DND-41 (cell line): ENCODE measurements around the gene GPR132.

Source experiments
- ATAC-seq: fragments of 200-7000 bp; cut with Tn5 transposase; 3 replicates; pipeline ENCODE4 v1.9.1; 2021; ENCODE audit warnings: low read depth; ENCODE audit not compliant: insufficient read depth
- DNase-seq: peaks from one replicate; pipeline ENCODE4 v3.0.0-alpha.2; 2020
- H2AFZ ChIP-seq: 2 replicates; pipeline ENCODE4 v1.6.0; 2012; ENCODE audit warnings: low read depth, low read length
- H3K27ac ChIP-seq: 2 replicates; pipeline ENCODE4 v1.5.1; 2012; ENCODE audit warnings: low read length, inconsistent platforms
- H3K27me3 ChIP-seq: fragments of 200-600 bp; sonication (generic); 2 replicates; pipeline ENCODE4 v1.6.0; 2012; ENCODE audit warnings: low read length, mild to moderate bottlenecking, inconsistent platforms; ENCODE audit not compliant: insufficient read depth, poor library complexity
- H3K36me3 ChIP-seq: 2 replicates; pipeline ENCODE4 v1.5.1; 2012; ENCODE audit warnings: low read length, inconsistent platforms; ENCODE audit not compliant: insufficient read depth
- H3K4me1 ChIP-seq: 2 replicates; pipeline ENCODE4 v1.5.1; 2012; ENCODE audit warnings: mild to moderate bottlenecking, low read length; ENCODE audit not compliant: insufficient read depth
- H3K4me2 ChIP-seq: 2 replicates; pipeline ENCODE4 v1.6.0; 2012; ENCODE audit warnings: mild to moderate bottlenecking, moderate library complexity, low read length, inconsistent platforms; ENCODE audit not compliant: insufficient read depth
- H3K4me3 ChIP-seq, 2 experiments: fragments of 200-600 bp in 1 of 2; shearing (Covaris generic) in 1 of 2; 2 replicates each; pipeline ENCODE4 v1.5.1; 2012 to 2016; ENCODE audit warnings: inconsistent platforms in 2 of 2, low read length in 2 of 2, mild to moderate bottlenecking in 2 of 2, low read depth in 1 of 2, moderate library complexity in 1 of 2
- H3K79me2 ChIP-seq: 2 replicates; pipeline ENCODE4 v1.6.0; 2012; ENCODE audit warnings: low read length, inconsistent platforms; ENCODE audit not compliant: insufficient read depth
- H3K9ac ChIP-seq: 2 replicates; pipeline ENCODE4 v1.6.0; 2012; ENCODE audit warnings: low read depth, mild to moderate bottlenecking, inconsistent platforms, low read length, moderate library complexity
- H3K9me3 ChIP-seq: 2 replicates; pipeline ENCODE4 v1.5.1; 2012; ENCODE audit warnings: low read length, moderate library complexity, mild to moderate bottlenecking, inconsistent platforms; ENCODE audit not compliant: insufficient read depth, severe bottlenecking
- H4K20me1 ChIP-seq: 2 replicates; pipeline ENCODE4 v1.6.0; 2012; ENCODE audit warnings: low read length; ENCODE audit not compliant: insufficient read depth
- CTCF ChIP-seq: IDR thresholded peaks from 2 replicates; pipeline ENCODE4 v1.5.1; 2012; ENCODE audit warnings: borderline replicate concordance, low read length, moderate library complexity, mild to moderate bottlenecking; ENCODE audit not compliant: poor library complexity, severe bottlenecking; ENCODE audit errors: extremely low read depth
- EZH2 ChIP-seq: IDR thresholded peaks from 3 replicates; pipeline ENCODE4 v1.6.1; 2012; ENCODE audit warnings: borderline replicate concordance, low read depth, mild to moderate bottlenecking, moderate library complexity, low read length, inconsistent platforms; ENCODE audit not compliant: severe bottlenecking

The GPR132 gene

GRCh38 chr14:105067969-105068301 lies 2.7 kb upstream of the GPR132 start:
- H3K4me1 ChIP-seq = 0 out of 2 replicates have a peak, but pooled peaks cover 4% of the 10 kb centered on the region

DNA sequence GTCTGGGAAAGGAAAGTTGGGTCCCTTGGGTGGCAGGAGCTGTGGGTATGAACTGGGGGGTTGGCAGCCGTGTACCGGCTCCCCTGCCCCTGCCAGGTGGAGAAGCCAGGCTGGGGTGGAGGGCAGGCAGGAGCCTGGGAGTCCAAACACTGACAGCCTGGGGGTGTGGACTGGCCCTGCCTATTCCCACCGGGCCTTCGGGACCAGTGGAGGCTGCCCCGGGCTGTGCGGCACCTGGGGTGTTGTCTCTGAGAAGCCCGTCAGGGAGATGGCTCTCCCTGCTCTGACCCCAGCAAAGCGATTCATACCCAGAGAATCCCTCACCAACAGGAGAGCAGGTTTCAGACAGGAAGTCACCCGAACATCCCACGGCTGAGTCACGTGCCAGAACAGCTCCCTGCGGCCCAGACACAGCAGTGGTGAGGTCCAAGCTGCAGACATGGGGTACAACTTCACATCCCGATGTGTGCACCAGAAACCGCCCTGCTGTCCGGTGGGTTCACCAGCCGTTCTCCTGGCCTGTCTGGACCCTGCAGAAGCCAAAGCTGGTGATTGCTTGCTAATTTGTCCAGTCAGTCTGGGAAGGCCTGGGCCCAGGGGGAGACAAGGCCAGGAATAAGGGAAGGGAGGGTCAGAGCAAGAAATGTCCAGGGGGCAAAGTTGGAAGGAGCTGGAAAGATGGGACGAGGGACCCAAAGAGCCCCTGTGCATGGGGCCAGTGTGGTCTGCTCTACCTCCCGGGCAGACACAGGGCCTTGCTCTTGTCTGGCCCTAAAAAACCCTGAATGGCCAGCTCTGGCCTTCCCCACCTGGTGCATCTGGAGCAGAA lies 2.1 kb upstream of the GPR132 start:
- Histone ChIP-seq H3K4me2 (no peak overlapping the region), H3K4me1 (0 out of 2 replicates have a peak, but pooled peaks cover 4% of the 10 kb centered on the region), H3K79me2 (no peaks in the 10 kb centered on the region), H3K36me3 (no peaks in the 10 kb centered on the region), H3K27ac (no peak overlapping the region), H4K20me1 (no peaks in the 10 kb centered on the region; the same call in 1 of the 2 replicates), H3K9ac (no peak overlapping the region), H3K4me3 (no peak overlapping the region), H2AFZ (no peak overlapping the region), H3K27me3 (peaks cover 3% of the 10 kb centered on the region), H3K9me3 (no peaks in the 10 kb centered on the region)
- ATAC-seq = no peak
- TF ChIP-seq CTCF (no peak), EZH2 (no peak)
- DNase-seq = no peak

More at GRCh38 chr14:105067969-105068301, 2.7 kb upstream of the GPR132 start:
- no peak overlapping the region for H2AFZ ChIP-seq
- TF ChIP-seq EZH2 = no peak
- TF ChIP-seq CTCF = no peak
- H3K9ac ChIP-seq = no peak overlapping the region
- ATAC-seq = no peak
- no peak overlapping the region for H3K27ac ChIP-seq
- no peak overlapping the region for H3K4me3 ChIP-seq
- H3K36me3 ChIP-seq = no peaks in the 10 kb centered on the region
- H3K79me2 ChIP-seq = no peaks in the 10 kb centered on the region
- H3K27me3 ChIP-seq = peaks cover 3% of the 10 kb centered on the region
- DNase-seq = no peak
- H3K4me2 ChIP-seq = no peak overlapping the region
- H4K20me1 ChIP-seq = peaks cover 3% of the 10 kb centered on the region; the same call in 1 of the 2 replicates
- H3K9me3 ChIP-seq = no peaks in the 10 kb centered on the region

DNA sequence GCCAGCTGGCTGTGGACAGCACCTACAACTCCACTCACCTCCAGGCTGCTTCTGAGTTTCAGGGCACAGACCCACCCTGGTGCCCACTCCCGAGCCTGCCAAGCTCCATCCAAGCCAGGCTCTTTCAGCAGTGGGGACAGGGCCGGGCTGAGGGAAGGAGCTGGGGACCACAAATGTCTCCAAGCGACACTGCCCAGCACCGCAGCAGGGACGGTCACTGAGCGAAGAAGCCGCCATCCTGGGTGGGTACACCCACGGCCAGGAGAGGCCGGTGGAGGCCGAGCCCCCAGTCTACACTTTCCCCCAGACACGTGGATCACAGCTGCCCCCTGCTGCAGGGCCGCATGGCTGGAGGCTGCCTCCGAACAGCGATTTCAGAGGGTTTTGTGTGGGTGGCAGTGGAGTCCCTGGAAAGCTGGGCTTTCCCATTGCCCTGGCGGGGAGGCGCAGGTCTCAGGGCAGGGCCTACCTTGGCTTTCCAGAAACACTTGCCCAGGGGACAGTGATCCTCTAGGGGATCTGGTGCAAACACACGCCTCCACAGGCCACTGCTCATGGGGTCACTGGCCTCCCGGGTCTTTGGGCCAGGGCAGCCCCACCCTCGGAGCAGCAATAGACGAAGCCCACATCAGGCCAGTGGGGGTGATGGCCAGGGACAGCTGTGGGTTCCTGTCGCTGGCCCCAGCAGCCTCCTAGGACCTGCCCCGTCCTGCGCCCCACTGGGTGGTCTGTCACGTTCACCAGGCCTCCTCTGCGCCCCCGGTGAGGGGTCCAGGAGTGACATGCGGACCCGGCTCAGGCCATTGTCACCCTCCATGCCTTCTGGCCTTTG lies 1.2 kb upstream of the GPR132 start:
- Histone ChIP-seq H3K9ac (no peak overlapping the region), H3K4me2 (no peak overlapping the region), H3K4me3 (no peak overlapping the region), H3K4me1 (0 out of 2 replicates have a peak, but pooled peaks cover 4% of the 10 kb centered on the region), H2AFZ (no peak overlapping the region), H3K27me3 (no peaks in the 10 kb centered on the region), H3K27ac (no peak overlapping the region), H3K79me2 (no peaks in the 10 kb centered on the region), H3K9me3 (no peaks in the 10 kb centered on the region), H4K20me1 (no peaks in the 10 kb centered on the region), H3K36me3 (no peaks in the 10 kb centered on the region)
- DNase-seq (no peak), ATAC-seq (no peak)
- TF ChIP-seq EZH2 = no peak
- no peak for TF ChIP-seq CTCF
